GM18507 (cell line): ENCODE data around the gene HECTD4.
"Not testable (repeated sequence)": the region's sequence is repeated elsewhere in the genome, so short reads cannot be mapped to it uniquely, and the experiment has no call there.

Experiments
- DNase-seq: peaks from one replicate; pipeline ENCODE4 v3.0.0; 2011; ENCODE audit warnings: low read depth; ENCODE audit not compliant: insufficient read length; ENCODE audit errors: extremely low spot score
- FAIRE-seq: peaks from 2 replicates; lab custom pipeline; 2011; peaks lifted over from hg19 to GRCh38; lab: Jason Lieb, UNC

The HECTD4 gene

DNA sequence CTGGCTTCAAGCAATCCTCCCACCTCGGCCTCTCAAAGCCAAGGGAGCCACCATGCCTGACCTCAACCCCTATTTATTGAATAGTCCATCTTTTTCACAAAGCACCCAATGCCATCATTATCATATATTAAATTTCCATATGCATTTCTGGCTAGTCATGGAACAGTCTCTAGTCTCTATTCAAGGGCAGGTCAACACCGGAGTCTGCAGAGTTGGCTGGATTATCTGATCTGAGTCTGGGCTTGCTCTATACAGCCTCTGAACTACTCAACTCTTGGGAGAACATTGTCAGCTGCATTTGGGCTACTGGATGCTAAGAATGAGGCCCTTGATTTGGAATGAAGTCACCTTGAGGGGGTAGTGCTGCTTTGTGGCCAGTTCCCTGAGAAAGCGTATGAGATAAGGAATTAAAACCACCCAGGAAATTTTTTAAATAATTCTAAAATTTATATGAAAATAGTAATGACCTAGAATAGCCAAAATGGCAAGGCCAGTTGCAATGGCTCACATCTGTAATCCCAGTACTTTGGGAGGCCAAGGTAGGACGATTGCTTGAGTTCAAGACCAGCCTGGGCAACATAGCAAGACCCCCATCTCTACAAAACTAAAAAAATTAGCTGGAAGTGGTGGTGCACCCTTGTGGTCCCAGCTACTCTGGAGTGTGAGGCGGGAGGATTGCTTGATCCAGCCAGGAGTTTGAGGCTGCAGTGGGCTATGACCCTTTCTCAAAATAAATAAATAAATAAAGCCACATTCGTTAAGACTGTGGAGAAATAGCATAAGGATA, 266.8 kb downstream of the HECTD4 start:
- DNase-seq (no peak), FAIRE-seq (no peak)

DNA sequence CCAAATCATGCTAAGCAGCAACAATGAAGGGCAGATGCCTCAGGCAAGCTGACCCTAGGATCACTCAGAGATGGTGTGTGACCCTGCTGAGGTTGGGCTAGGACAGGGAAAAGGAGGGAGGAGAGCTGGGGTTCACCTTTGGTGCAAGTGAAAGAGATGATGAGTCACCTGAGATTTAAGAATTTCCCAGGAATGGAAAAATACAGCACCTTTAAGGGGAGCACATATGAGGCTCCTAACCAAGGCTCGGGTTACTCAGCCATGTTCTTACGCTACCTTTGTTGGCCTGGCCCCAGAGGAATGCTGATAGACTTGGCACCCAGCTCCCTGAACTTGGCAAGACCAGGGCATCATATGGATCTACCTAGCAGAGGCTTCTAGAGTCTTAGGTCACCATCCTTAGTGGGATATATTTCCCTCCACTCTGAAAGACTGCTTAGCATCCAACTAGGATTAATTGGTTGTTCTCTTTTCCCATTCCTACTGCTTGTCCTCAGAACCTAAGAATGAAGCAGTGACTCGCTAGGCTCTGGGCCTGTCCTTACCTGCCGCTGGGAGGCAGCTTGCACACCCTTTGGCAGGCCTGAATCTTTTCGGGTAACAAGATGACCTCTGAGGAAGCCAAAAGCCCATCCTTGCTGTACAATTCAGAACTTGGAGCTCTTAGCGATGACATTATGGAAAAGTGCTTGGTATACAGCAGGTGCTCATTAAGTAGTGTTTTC, 269.7 kb downstream of the HECTD4 start:
- FAIRE-seq, result no peak
- DNase-seq, result no peak

DNA sequence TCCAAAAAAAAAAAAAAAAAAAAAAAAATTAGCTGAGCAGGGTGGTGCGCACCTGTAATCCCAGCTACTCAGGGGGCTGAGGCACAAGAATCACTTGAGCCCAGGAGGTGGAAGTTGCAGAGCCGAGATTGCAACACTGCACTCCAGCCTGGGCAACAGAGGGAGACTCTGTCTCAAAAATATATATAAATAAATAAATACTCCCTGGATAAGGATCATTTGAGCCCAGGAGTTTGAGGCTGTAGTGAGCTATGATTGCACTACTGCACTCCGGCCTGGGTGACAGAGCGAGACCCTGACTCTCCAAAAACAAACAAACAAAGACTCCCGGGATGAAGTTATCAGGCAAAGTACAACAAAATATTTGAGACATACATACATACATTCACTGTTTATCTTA, 270.3 kb downstream of the HECTD4 start:
- DNase-seq, result no peak
- FAIRE-seq, result no peak

DNA sequence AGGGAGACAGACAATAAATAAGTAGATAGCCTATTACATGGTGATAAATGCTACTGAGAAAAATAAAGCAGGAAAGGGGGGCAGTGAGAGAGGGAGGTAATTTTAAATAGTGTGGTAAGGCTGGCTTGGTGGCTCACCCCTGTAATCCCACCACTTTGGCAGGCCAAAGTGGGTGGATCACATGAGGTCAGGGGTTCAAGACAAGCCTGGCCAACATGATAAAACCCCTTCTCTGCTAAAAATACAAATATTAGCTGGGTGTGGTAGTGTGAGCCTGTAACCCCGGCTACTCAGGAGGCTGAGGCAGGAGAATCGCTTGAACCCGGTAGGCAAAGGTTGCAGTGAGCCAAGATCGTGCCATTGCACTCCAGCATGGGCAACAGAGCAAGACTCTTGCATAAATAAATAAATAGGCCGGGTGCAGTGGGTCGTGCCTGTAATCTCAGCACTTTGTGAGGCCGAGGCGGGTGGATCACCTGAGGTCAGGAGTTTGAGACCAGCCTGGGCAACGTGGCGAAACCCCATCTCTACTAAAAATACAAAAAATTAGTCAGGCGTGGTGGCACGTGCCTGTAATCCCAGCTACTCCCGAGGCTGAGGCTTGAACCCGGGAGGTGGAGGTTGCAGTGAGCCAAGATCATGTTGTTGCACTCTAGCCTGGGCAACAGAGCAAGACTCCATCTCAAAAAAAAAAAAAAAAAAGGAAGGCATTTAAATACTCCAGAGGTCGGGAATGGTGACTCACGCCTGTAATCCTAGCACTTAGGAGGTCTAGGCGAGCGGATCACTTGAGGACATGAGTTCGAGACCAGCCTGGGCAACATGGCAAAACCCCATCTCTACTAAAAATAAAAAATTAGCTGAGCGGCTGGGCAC, 271.2 kb downstream of the HECTD4 start:
- not testable (repeated sequence) for DNase-seq, FAIRE-seq
